ENCODE measurements around the gene RNU6-1. TPM values are rescaled to one million over a fixed set of nuclear protein-coding genes. Genes with fewer than 3 reads are reported as not detected.

RNU6-1 gene
- total RNA-seq, 1 experiment from 2014 or later: not detected

DNA sequence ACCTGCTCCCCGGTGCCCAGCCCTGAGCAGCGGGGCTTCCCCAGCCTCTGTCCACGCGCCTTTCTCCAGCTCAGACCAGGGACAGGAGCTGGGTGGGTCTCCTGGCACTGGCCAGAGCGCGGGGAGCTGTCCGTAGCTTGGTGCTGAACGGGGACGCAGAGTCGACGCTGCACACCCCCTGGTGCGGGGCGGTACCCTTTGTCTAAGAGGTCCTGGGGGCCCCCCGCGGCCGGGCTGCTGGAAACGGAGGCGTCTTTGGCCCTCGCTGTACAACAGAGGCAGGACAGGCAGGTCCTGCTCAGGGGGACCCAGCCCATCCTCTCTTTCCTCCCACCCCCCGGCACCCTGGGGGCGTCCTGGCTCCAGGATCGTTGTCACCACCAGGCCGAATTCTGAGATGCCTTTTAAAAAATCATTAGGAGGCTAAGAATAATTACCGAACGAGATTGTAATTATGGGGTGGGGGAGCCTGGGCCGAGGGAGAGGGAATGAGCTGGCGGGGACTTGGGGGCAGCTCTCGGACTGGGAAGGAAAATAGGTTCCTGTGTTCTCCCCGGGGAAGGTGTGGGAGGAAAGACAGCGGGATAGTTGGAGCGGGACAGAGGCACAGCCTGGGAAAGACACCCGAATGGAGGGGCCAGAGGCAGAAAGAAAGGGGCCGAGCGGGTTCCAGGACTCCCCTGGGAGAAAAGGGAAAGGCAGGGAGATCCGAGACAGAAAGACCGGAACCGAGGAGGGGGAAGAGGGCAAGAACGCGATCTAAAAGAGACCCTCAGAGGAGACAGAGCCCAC is 18.7 kb downstream of the RNU6-1 start (continued):
- TF ChIP-seq, protein P1, sequence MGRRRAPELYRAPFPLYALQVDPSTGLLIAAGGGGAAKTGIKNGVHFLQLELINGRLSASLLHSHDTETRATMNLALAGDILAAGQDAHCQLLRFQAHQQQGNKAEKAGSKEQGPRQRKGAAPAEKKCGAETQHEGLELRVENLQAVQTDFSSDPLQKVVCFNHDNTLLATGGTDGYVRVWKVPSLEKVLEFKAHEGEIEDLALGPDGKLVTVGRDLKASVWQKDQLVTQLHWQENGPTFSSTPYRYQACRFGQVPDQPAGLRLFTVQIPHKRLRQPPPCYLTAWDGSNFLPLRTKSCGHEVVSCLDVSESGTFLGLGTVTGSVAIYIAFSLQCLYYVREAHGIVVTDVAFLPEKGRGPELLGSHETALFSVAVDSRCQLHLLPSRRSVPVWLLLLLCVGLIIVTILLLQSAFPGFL (CRISPR knock-in tag; IDR thresholded peaks at IDR 0.05; ENCODE audit: borderline replicate concordance): no peak; the same call in 1 of the 2 replicates
- TF ChIP-seq NFE2L1 (CRISPR knock-in tag; IDR thresholded peaks at IDR 0.05): no peak
- TF ChIP-seq, protein P2, sequence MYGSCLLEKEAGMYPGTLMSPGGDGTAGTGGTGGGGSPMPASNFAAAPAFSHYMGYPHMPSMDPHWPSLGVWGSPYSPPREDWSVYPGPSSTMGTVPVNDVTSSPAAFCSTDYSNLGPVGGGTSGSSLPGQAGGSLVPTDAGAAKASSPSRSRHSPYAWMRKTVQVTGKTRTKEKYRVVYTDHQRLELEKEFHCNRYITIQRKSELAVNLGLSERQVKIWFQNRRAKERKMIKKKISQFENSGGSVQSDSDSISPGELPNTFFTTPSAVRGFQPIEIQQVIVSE (CRISPR knock-in tag; IDR thresholded peaks at IDR 0.05; ENCODE audit: borderline replicate concordance): no peak
- TF ChIP-seq, protein P3, sequence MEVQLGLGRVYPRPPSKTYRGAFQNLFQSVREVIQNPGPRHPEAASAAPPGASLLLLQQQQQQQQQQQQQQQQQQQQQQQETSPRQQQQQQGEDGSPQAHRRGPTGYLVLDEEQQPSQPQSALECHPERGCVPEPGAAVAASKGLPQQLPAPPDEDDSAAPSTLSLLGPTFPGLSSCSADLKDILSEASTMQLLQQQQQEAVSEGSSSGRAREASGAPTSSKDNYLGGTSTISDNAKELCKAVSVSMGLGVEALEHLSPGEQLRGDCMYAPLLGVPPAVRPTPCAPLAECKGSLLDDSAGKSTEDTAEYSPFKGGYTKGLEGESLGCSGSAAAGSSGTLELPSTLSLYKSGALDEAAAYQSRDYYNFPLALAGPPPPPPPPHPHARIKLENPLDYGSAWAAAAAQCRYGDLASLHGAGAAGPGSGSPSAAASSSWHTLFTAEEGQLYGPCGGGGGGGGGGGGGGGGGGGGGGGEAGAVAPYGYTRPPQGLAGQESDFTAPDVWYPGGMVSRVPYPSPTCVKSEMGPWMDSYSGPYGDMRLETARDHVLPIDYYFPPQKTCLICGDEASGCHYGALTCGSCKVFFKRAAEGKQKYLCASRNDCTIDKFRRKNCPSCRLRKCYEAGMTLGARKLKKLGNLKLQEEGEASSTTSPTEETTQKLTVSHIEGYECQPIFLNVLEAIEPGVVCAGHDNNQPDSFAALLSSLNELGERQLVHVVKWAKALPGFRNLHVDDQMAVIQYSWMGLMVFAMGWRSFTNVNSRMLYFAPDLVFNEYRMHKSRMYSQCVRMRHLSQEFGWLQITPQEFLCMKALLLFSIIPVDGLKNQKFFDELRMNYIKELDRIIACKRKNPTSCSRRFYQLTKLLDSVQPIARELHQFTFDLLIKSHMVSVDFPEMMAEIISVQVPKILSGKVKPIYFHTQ (CRISPR knock-in tag; IDR thresholded peaks at IDR 0.05): no peak
- no peak for TF ChIP-seq CREB1 (CRISPR knock-in tag; IDR thresholded peaks at IDR 0.05)
- TF ChIP-seq, protein P4, sequence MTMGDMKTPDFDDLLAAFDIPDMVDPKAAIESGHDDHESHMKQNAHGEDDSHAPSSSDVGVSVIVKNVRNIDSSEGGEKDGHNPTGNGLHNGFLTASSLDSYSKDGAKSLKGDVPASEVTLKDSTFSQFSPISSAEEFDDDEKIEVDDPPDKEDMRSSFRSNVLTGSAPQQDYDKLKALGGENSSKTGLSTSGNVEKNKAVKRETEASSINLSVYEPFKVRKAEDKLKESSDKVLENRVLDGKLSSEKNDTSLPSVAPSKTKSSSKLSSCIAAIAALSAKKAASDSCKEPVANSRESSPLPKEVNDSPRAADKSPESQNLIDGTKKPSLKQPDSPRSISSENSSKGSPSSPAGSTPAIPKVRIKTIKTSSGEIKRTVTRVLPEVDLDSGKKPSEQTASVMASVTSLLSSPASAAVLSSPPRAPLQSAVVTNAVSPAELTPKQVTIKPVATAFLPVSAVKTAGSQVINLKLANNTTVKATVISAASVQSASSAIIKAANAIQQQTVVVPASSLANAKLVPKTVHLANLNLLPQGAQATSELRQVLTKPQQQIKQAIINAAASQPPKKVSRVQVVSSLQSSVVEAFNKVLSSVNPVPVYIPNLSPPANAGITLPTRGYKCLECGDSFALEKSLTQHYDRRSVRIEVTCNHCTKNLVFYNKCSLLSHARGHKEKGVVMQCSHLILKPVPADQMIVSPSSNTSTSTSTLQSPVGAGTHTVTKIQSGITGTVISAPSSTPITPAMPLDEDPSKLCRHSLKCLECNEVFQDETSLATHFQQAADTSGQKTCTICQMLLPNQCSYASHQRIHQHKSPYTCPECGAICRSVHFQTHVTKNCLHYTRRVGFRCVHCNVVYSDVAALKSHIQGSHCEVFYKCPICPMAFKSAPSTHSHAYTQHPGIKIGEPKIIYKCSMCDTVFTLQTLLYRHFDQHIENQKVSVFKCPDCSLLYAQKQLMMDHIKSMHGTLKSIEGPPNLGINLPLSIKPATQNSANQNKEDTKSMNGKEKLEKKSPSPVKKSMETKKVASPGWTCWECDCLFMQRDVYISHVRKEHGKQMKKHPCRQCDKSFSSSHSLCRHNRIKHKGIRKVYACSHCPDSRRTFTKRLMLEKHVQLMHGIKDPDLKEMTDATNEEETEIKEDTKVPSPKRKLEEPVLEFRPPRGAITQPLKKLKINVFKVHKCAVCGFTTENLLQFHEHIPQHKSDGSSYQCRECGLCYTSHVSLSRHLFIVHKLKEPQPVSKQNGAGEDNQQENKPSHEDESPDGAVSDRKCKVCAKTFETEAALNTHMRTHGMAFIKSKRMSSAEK (CRISPR knock-in tag; IDR thresholded peaks at IDR 0.05; ENCODE audit: borderline replicate concordance): no peak
- TF ChIP-seq GRHL2 (CRISPR knock-in tag; IDR thresholded peaks at IDR 0.05; ENCODE audit: insufficient replicate concordance, severe bottlenecking): no peak
- TF ChIP-seq ZNF416 (CRISPR knock-in tag; IDR thresholded peaks at IDR 0.05): no peak
- TF ChIP-seq, protein P5, sequence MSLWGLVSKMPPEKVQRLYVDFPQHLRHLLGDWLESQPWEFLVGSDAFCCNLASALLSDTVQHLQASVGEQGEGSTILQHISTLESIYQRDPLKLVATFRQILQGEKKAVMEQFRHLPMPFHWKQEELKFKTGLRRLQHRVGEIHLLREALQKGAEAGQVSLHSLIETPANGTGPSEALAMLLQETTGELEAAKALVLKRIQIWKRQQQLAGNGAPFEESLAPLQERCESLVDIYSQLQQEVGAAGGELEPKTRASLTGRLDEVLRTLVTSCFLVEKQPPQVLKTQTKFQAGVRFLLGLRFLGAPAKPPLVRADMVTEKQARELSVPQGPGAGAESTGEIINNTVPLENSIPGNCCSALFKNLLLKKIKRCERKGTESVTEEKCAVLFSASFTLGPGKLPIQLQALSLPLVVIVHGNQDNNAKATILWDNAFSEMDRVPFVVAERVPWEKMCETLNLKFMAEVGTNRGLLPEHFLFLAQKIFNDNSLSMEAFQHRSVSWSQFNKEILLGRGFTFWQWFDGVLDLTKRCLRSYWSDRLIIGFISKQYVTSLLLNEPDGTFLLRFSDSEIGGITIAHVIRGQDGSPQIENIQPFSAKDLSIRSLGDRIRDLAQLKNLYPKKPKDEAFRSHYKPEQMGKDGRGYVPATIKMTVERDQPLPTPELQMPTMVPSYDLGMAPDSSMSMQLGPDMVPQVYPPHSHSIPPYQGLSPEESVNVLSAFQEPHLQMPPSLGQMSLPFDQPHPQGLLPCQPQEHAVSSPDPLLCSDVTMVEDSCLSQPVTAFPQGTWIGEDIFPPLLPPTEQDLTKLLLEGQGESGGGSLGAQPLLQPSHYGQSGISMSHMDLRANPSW (CRISPR knock-in tag; conservative IDR thresholded peaks at IDR 0.05; ENCODE audit: low read depth): no peak
- TF ChIP-seq, protein P6, sequence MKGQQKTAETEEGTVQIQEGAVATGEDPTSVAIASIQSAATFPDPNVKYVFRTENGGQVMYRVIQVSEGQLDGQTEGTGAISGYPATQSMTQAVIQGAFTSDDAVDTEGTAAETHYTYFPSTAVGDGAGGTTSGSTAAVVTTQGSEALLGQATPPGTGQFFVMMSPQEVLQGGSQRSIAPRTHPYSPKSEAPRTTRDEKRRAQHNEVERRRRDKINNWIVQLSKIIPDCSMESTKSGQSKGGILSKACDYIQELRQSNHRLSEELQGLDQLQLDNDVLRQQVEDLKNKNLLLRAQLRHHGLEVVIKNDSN (CRISPR knock-in tag; IDR thresholded peaks at IDR 0.05): peak; percentile 71
- TF ChIP-seq, protein P7, sequence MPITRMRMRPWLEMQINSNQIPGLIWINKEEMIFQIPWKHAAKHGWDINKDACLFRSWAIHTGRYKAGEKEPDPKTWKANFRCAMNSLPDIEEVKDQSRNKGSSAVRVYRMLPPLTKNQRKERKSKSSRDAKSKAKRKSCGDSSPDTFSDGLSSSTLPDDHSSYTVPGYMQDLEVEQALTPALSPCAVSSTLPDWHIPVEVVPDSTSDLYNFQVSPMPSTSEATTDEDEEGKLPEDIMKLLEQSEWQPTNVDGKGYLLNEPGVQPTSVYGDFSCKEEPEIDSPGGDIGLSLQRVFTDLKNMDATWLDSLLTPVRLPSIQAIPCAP (CRISPR knock-in tag; IDR thresholded peaks at IDR 0.05): peak; percentile 34; the same call in 1 of the 2 replicates
- 0 out of 2 replicates have a peak, but pooled peaks have one; percentile 55 for TF ChIP-seq RELA (CRISPR knock-in tag; IDR thresholded peaks at IDR 0.05; ENCODE audit: borderline replicate concordance)
- no peak for TF ChIP-seq NFYB (CRISPR knock-in tag; conservative IDR thresholded peaks at IDR 0.05; ENCODE audit: low read depth)
- TF ChIP-seq, protein P8, sequence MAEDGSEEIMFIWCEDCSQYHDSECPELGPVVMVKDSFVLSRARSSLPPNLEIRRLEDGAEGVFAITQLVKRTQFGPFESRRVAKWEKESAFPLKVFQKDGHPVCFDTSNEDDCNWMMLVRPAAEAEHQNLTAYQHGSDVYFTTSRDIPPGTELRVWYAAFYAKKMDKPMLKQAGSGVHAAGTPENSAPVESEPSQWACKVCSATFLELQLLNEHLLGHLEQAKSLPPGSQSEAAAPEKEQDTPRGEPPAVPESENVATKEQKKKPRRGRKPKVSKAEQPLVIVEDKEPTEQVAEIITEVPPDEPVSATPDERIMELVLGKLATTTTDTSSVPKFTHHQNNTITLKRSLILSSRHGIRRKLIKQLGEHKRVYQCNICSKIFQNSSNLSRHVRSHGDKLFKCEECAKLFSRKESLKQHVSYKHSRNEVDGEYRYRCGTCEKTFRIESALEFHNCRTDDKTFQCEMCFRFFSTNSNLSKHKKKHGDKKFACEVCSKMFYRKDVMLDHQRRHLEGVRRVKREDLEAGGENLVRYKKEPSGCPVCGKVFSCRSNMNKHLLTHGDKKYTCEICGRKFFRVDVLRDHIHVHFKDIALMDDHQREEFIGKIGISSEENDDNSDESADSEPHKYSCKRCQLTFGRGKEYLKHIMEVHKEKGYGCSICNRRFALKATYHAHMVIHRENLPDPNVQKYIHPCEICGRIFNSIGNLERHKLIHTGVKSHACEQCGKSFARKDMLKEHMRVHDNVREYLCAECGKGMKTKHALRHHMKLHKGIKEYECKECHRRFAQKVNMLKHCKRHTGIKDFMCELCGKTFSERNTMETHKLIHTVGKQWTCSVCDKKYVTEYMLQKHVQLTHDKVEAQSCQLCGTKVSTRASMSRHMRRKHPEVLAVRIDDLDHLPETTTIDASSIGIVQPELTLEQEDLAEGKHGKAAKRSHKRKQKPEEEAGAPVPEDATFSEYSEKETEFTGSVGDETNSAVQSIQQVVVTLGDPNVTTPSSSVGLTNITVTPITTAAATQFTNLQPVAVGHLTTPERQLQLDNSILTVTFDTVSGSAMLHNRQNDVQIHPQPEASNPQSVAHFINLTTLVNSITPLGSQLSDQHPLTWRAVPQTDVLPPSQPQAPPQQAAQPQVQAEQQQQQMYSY (CRISPR knock-in tag; IDR thresholded peaks at IDR 0.05): peak; percentile 14; the same call in 1 of the 2 replicates
- TF ChIP-seq, protein P9, sequence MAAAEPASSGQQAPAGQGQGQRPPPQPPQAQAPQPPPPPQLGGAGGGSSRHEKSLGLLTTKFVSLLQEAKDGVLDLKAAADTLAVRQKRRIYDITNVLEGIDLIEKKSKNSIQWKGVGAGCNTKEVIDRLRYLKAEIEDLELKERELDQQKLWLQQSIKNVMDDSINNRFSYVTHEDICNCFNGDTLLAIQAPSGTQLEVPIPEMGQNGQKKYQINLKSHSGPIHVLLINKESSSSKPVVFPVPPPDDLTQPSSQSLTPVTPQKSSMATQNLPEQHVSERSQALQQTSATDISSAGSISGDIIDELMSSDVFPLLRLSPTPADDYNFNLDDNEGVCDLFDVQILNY (CRISPR knock-in tag; IDR thresholded peaks at IDR 0.05): no peak
- no peak for TF ChIP-seq NR3C1 (CRISPR knock-in tag; conservative IDR thresholded peaks at IDR 0.05; ENCODE audit: low read depth)
